Ovary (tissue), 3 donors: ENCODE measurements around the gene ACO2.

Source experiments
- CTCF ChIP-seq, 3 donors: fragments of 450-650 bp in 2 of 3; fragments of 200-600 bp in 1 of 3; IDR thresholded peaks; one replicate each; pipeline versions ENCODE4 v1.5.1 to v1.8.0; 2016 to 2022; ENCODE audit warnings: antibody characterized with exemption in 3 of 3, mild to moderate bottlenecking in 1 of 3
- EP300 ChIP-seq: sonication (generic); formaldehyde crosslinking; IDR thresholded peaks from one replicate; pipeline ENCODE4 v1.6.1; 2017; ENCODE audit warnings: antibody characterized with exemption
- POLR2A ChIP-seq: fragments of 450-650 bp; IDR thresholded peaks from one replicate; pipeline ENCODE4 v1.6.1; 2017; ENCODE audit warnings: antibody characterized with exemption, mild to moderate bottlenecking, moderate library complexity
- donor health status: DM: no; HTN: no; CAD: no.

GRCh38 chr22:41461901-41462300, 7.0 kb upstream of the ACO2 start:
- no peak for TF ChIP-seq CTCF (IDR thresholded peaks at IDR 0.05)
- TF ChIP-seq POLR2A: no peak
- no peak for TF ChIP-seq EP300
